HEK293T (cell line): Measurements from ENCODE around the gene DNAJB2.

Experiments
- FOXK2 ChIP-seq: fragments of 450-650 bp; IDR thresholded peaks from 2 replicates; pipeline ENCODE4 v1.6.1; 2016; ENCODE audit warnings: mild to moderate bottlenecking
- L3MBTL2 ChIP-seq: fragments of 450-650 bp; conservative IDR thresholded peaks from 2 replicates; pipeline ENCODE4 v1.6.1; 2016; ENCODE audit warnings: mild to moderate bottlenecking
- NFRKB ChIP-seq: fragments of 450-650 bp; IDR thresholded peaks from 2 replicates; pipeline ENCODE4 v1.6.1; 2016; ENCODE audit warnings: mild to moderate bottlenecking, moderate library complexity
- PKNOX1 ChIP-seq: fragments of 450-650 bp; IDR thresholded peaks from 2 replicates; pipeline ENCODE4 v1.6.1; 2016
- SUZ12 ChIP-seq: fragments of 450-650 bp; IDR thresholded peaks from 2 replicates; pipeline ENCODE4 v1.6.1; 2016; ENCODE audit warnings: mild to moderate bottlenecking

DNA sequence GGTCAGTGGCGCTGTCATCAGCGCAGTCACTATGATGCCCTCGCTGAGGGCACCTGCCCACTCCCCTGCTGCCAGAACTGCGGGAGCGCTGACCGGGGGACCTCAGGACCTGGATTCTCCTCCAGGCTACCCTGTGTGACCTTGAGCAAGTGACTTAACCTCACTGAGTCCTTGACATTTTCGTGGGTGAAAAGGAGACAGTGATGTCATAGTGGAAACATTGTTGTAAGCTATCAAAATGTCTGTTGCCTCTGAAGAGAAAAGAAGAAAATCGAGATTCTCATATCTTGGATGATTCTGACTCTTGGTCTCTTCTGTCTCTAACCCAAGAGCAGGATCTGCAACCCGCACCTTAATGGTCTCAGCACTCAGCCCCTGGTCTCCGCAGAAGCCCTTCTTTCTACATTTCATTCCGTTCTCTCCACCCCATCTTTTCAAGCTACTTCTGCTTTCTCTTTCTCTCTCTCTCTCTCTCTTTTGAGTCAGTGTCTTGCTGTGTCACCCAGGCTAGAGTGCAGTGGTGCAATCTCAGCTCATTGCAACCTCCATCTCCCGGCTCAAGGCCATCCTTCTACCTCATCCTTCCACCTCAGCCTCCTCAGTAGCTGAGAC lies 24.5 kb upstream of the DNAJB2 start:
- no peak for TF ChIP-seq SUZ12
- TF ChIP-seq L3MBTL2, result no peak
- TF ChIP-seq NFRKB, result no peak
- TF ChIP-seq FOXK2, result no peak
- no peak for TF ChIP-seq PKNOX1
